Measurements from ENCODE around the gene SLC34A1.
"Not testable (repeated sequence)": the region's sequence is repeated elsewhere in the genome, so short reads cannot be mapped to it uniquely, and the experiment has no call there.

SLC34A1 gene

GRCh38 chr5:177368869-177369644, 15.2 kb upstream of the SLC34A1 start:
- no peak for DNase-seq (ENCODE audit: low read depth)

- no peak for DNase-seq (ENCODE audit: low read depth)
Measured at GRCh38 chr5:177369645-177370440, 14.4 kb upstream of the SLC34A1 start.

GRCh38 chr5:177370488-177371119, 13.6 kb upstream of the SLC34A1 start:
- DNase-seq (ENCODE audit: low read depth): no peak

GRCh38 chr5:177371120-177372033, 12.9 kb upstream of the SLC34A1 start:
- no peak for DNase-seq (ENCODE audit: low read depth)

GRCh38 chr5:177372034-177372896, 12.0 kb upstream of the SLC34A1 start:
- no peak for DNase-seq (ENCODE audit: low read depth)

- no peak for DNase-seq (ENCODE audit: low read depth)
Measured at GRCh38 chr5:177372910-177373309, 11.3 kb upstream of the SLC34A1 start.

GRCh38 chr5:177373806-177374205, 10.4 kb upstream of the SLC34A1 start:
- no peak for DNase-seq (ENCODE audit: low read depth)

GRCh38 chr5:177374211-177374610, 10.0 kb upstream of the SLC34A1 start:
- no peak for DNase-seq (ENCODE audit: low read depth)

DNA sequence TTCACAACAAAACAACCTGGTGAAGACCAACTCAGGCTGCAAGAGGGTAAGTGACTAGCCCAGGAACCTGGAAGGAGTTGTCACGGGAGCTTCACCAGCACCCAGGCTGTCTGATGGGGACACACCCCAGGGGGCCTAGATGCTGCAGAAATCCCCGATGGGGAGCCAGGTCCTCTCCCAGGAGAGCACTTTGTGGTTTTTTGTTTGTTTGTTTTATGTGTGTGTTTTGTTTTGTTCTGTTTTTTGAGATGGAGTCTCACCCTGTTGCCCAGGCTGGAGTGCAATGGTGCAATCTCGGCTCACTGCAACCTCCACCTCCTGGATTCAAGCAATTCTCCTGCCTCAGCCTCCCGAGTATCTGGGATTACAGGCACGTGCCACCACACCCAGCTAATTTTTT, 8.7 kb upstream of the SLC34A1 start:
- not testable (repeated sequence) for DNase-seq (ENCODE audit: low read depth)

- no peak for DNase-seq (ENCODE audit: low read depth)
Measured at GRCh38 chr5:177376107-177376506, 8.1 kb upstream of the SLC34A1 start.

DNA sequence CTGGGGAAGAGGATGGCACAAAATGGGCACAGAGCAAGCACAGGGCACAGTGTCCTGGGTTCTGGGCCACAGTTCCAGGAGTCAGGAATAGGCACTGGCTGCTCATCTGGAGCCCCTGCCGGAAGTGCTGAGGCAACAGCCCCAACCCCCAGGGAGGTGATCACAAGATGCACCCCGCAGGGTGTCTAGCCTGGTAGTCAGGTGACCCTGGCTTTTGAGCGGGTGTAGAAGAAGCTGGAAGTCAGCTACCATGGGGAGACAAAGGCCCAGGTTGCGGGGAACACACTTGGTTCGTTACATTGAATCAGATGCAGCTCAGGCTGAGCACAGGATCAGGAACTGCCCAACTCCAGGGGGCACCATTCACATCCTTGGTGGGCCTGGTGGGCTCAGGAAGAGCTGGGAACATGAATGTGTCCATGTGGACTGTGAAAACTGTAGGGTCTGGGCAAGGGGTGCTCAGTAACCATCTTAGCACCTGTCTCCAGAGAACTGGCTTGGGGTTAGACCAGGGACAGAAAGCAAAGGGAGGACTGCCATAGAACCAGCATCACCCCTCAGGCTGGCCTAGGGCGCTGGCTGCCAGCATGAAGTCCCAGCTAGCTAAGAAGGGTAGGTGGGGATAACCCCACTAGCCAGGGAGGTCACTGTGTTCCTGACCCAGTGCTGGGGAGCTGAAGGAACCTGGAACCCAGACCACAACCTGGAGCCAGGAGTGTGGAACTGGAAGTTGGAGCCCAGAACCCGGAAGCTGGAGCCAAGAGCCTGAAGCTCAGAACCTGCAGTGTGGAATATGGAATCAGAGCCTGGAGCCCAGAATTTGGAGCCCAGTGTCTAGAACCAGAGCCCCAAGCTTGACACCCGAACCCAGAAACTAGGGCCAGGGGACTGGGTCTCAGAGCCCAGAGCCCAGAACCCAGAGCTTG, 6.1 kb upstream of the SLC34A1 start:
- DNase-seq (ENCODE audit: low read depth): no peak

GRCh38 chr5:177378884-177379883, 5.0 kb upstream of the SLC34A1 start:
- no peak for DNase-seq (ENCODE audit: low read depth)

GRCh38 chr5:177380805-177381126, 3.5 kb upstream of the SLC34A1 start:
- DNase-seq (ENCODE audit: low read depth): no peak

DNA sequence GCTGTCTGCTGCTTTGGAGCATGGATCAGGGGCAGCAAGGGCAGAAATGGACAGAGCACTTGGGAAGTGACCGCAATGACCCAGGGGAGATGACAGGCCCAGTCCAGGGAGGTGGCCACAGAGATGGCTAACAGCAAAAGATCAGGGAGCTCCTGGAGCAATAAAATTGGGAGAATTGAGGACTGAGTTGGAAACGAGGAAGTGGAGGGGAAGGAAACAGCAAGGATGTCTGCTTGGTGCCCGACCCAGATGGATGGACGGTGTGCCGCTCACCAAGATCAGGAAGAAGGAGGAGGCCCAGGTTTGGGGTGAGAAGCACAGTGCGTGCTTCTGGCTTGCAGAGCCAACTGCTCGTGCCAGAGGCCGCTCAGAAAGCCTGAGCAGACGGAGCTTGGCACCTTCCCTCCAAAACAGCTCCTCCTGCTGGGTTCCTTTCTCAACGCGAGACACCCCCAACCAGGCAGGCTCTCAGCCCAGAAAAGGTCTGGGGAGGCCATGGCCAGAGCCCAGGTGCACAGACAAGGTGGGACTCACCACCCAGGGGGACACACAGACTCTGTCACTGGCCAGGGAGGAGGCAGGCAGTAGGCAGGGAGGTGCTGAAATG, 1.7 kb upstream of the SLC34A1 start:
- no peak for DNase-seq (ENCODE audit: low read depth)

- DNase-seq (ENCODE audit: low read depth): no peak
Measured at GRCh38 chr5:177383181-177383580, 1.1 kb upstream of the SLC34A1 start.

GRCh38 chr5:177385720-177386119, 1.5 kb downstream of the SLC34A1 start:
- no peak for DNase-seq (ENCODE audit: low read depth)

DNA sequence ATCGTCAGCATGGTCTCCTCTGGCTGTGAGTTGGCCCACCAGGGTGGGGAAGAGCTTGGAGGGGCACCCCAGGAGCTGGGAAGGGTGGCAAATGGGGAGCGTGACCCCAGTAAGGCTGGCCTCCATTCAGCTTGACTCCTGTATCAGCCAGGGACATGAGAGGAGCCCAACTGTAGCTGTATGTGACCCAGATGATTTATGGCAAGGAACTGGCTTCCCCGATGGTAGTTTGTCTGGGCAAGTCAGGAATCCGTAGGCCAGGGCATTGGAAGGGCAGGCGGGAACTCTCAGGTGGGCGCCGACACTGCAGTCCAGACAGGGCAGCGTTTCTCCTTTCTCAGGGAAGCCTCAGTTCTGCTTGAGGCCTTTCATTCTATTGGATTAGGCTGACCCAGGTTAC, 2.3 kb downstream of the SLC34A1 start:
- no peak for DNase-seq (ENCODE audit: low read depth)

DNA sequence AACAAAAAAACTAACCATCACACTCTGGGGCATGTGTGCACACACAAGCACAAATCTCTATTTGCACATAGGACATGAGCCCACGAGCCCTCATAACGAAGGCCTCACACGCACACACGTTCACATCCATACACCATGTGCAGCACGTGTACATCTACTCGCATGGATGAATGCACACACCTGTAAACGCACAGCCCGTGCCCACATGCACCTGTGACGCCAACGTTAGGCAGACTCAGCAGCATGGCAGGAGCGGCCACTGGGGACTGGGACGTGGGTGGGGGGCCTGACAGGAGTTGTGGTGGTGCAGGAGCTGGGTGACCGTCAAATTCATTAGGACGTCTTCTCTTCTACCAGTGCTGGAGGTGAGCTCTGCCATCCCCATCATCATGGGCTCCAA, 3.2 kb downstream of the SLC34A1 start:
- no peak for DNase-seq (ENCODE audit: low read depth)

Measured in T-helper 22 cell (primary cell).